ENCODE measurements around the gene KHK. TPM values are rescaled to one million over a fixed set of nuclear protein-coding genes. Genes with fewer than 3 reads are reported as not detected.

The KHK gene
- total and polyA plus RNA-seq, 9 of the 15 experiments (the other 6 are each of a cell fraction or from before 2014, with no cell fraction given): 1.5 to 10.7 (median 5.2) TPM

GRCh38 chr2:27071277-27071989 is 15.1 kb upstream of the KHK start, which contains the start of gene OST4 (continued):
- TF ChIP-seq HMGN3 (IDR thresholded peaks at IDR 0.05; ENCODE audit: borderline replicate concordance, extremely low read depth, insufficient read length, low read depth, low read length) (peak; percentile 78), PKNOX1 (IDR thresholded peaks at IDR 0.05) (peak; percentile 40; the same call in 1 of the 2 replicates), ILF3 (IDR thresholded peaks at IDR 0.05; ENCODE audit: borderline replicate concordance) (no peak), NCOR1 (IDR thresholded peaks at IDR 0.05) (no peak), RBBP5 (IDR thresholded peaks at IDR 0.05; ENCODE audit: borderline replicate concordance, insufficient read depth, low read length, poor library complexity, severe bottlenecking) (peak; percentile 94), LARP7 (IDR thresholded peaks at IDR 0.05) (no peak), ARNT (IDR thresholded peaks at IDR 0.05) (no peak), SRSF7 (optimal IDR thresholded peaks at IDR 0.05; ENCODE audit: low read depth, low read length) (no peak), IRF2 (CRISPR knock-in tag; IDR thresholded peaks at IDR 0.05) (no peak), NCOA1 (IDR thresholded peaks at IDR 0.05; ENCODE audit: low read depth) (no peak), SFPQ (IDR thresholded peaks at IDR 0.05; ENCODE audit: low read depth, low read length) (no peak), ETV1 (tag; conservative IDR thresholded peaks at IDR 0.05; ENCODE audit: low read depth) (no peak), NEUROD1 (IDR thresholded peaks at IDR 0.05; ENCODE audit: borderline replicate concordance, low read depth, low read length, partially characterized antibody) (no peak), TEAD2 (tag; IDR thresholded peaks at IDR 0.05) (no peak), PHB (CRISPR knock-in tag; IDR thresholded peaks at IDR 0.05) (no peak), CLOCK (CRISPR knock-in tag; IDR thresholded peaks at IDR 0.05; ENCODE audit: borderline replicate concordance) (no peak), ZBTB17 (CRISPR knock-in tag; IDR thresholded peaks at IDR 0.05) (no peak), SMAD3 (CRISPR knock-in tag; conservative IDR thresholded peaks at IDR 0.05) (no peak), KDM5B (IDR thresholded peaks at IDR 0.05; ENCODE audit: insufficient replicate concordance, low read depth, low read length) (peak; percentile 91), MCM3 (IDR thresholded peaks at IDR 0.05) (no peak), HES1 (IDR thresholded peaks at IDR 0.05; ENCODE audit: low read depth) (no peak)
